Mucosa of gallbladder (tissue), 1 donor: ENCODE results near the gene POU2F1. TPM values are rescaled to one million over a fixed set of nuclear protein-coding genes. Genes with fewer than 3 reads are reported as not detected.

Source experiments
- DNase-seq: peaks from one replicate; pipeline ENCODE4 v3.0.0-alpha.2; 2020; ENCODE audit warnings: low spot score
- total RNA-seq: library from RNA; stranded (reverse); gene quantifications from one replicate; pipeline ENCODE4 v1.2.1, GENCODE V29; 2021
- donor health status: DM: no; HTN: no; CAD: no.

Gene POU2F1
- total RNA-seq, 1 donor from 2014 or later = 12.5 TPM

- no peak for DNase-seq
These were observed 246.5 kb downstream of the POU2F1 start for GRCh38 chr1:167467126-167467710.

- DNase-seq = no peak
These were observed 247.1 kb downstream of the POU2F1 start for GRCh38 chr1:167467752-167468151.

GRCh38 chr1:167469280-167469965 is 248.7 kb downstream of the POU2F1 start:
- DNase-seq = no peak

GRCh38 chr1:167471568-167471967 is 250.9 kb downstream of the POU2F1 start:
- no peak for DNase-seq

GRCh38 chr1:167472752-167473521 is 252.3 kb downstream of the POU2F1 start:
- no peak for DNase-seq

- no peak for DNase-seq
These were observed 253.1 kb downstream of the POU2F1 start for GRCh38 chr1:167473761-167474160.

GRCh38 chr1:167474191-167474641 is 253.5 kb downstream of the POU2F1 start:
- DNase-seq = no peak

GRCh38 chr1:167476061-167476460 is 255.4 kb downstream of the POU2F1 start:
- DNase-seq = no peak

Other genes starting within 250 kb of the POU2F1 start
- 2.0 TPM for gene ILDR2, start 245.3 kb upstream of the POU2F1 start, total RNA-seq
- gene MAEL, start 231.6 kb upstream of the POU2F1 start, total RNA-seq = not detected
- gene GPA33, start 130.5 kb upstream of the POU2F1 start, total RNA-seq = 1.4 TPM
- 3.1 TPM for gene STYXL2, start 126.8 kb upstream of the POU2F1 start, total RNA-seq